K562 (cell line): ENCODE data around the gene ZNF343. TPM values are rescaled to one million over a fixed set of nuclear protein-coding genes. Genes with fewer than 3 reads are reported as not detected.

ENCODE experiments used
- AFF1 ChIP-seq, 2 experiments: fragments of 450-650 bp; IDR thresholded peaks; 2 replicates each; pipeline ENCODE4 v1.6.1; 2018; ENCODE audit warnings: mild to moderate bottlenecking in 2 of 2, low read depth in 1 of 2; ENCODE audit not compliant: partially characterized antibody in 2 of 2
- ARID2 ChIP-seq: fragments of 450-650 bp; IDR thresholded peaks from 2 replicates; pipeline ENCODE4 v1.6.1; 2017; ENCODE audit warnings: antibody characterized with exemption, mild to moderate bottlenecking
- BRD4 ChIP-seq: fragments of 200-600 bp; sonication (generic); IDR thresholded peaks from 2 replicates; pipeline ENCODE4 v1.6.1; 2017; ENCODE audit warnings: inconsistent platforms
- E2F6 ChIP-seq, 2 experiments: IDR thresholded peaks; 2 replicates each; pipeline ENCODE4 v1.6.1; 2011; ENCODE audit warnings: borderline replicate concordance in 1 of 2, control low read depth in 1 of 2, low read depth in 1 of 2, low read length in 1 of 2, mild to moderate bottlenecking in 1 of 2, mixed read lengths in 1 of 2, moderate library complexity in 1 of 2; ENCODE audit not compliant: insufficient read depth in 1 of 2, insufficient read length in 1 of 2, poor library complexity in 1 of 2, severe bottlenecking in 1 of 2; ENCODE audit errors: extremely low read depth in 1 of 2
- FIP1L1 ChIP-seq: fragments of 200-400 bp; formaldehyde crosslinking; IDR thresholded peaks from 2 replicates; pipeline ENCODE4 v1.6.1; 2018; ENCODE audit warnings: mild to moderate bottlenecking, low read depth, low read length; ENCODE audit not compliant: poor library complexity, severe bottlenecking
- HBP1 ChIP-seq: fragments of 450-650 bp; formaldehyde crosslinking; IDR thresholded peaks from 2 replicates; pipeline ENCODE4 v1.4.0; 2022; ENCODE audit warnings: missing genetic modification characterization
- MYBL2 ChIP-seq, 2 experiments: fragments of 450-650 bp in 1 of 2; sonication (generic) in 1 of 2; formaldehyde crosslinking in 1 of 2; IDR thresholded peaks; 2 replicates each; pipeline versions ENCODE4 v1.6.1 to v1.8.1; 2017 to 2022; ENCODE audit warnings: borderline replicate concordance in 1 of 2, inconsistent platforms in 1 of 2, low read depth in 1 of 2, mild to moderate bottlenecking in 1 of 2, missing genetic modification reagents in 1 of 2, moderate library complexity in 1 of 2
- NR2F6 ChIP-seq: fragments of 450-650 bp; formaldehyde crosslinking; IDR thresholded peaks from 2 replicates; pipeline ENCODE4 v1.4.0; 2020; ENCODE audit warnings: mild to moderate bottlenecking
- RFX7 ChIP-seq: fragments of 250-450 bp; sonication (Bioruptor Pico); IDR thresholded peaks from 2 replicates; pipeline ENCODE4 v1.5.1; 2021; ENCODE audit warnings: mild to moderate bottlenecking
- XRCC4 ChIP-seq: IDR thresholded peaks from one replicate; pipeline ENCODE4 v1.6.1; 2011; ENCODE audit not compliant: insufficient read depth, insufficient read length; ENCODE audit errors: extremely low read depth
- ZBTB17 ChIP-seq: fragments of 450-650 bp; formaldehyde crosslinking; IDR thresholded peaks from 2 replicates; pipeline ENCODE4 v1.4.0; 2020; ENCODE audit warnings: mild to moderate bottlenecking
- ZFX ChIP-seq: sonication (generic); formaldehyde crosslinking; IDR thresholded peaks from 2 replicates; pipeline ENCODE4 v1.8.0; 2022; ENCODE audit warnings: mild to moderate bottlenecking, missing genetic modification reagents, moderate library complexity
- ZNF408 ChIP-seq: fragments of 250-450 bp; sonication (Bioruptor Pico); IDR thresholded peaks from 2 replicates; pipeline ENCODE4 v1.4.0; 2020; ENCODE audit warnings: low read depth, mild to moderate bottlenecking, moderate library complexity
- polyA plus RNA-seq, 8 experiments: library from polyadenylated mRNA; depleted of rRNA in 4 of 8; stranded (reverse) in 5 of 8; unstranded in 3 of 8; fragments of >200 nt; fragmentation: Nextera tagmentation in 2 of 8; fragmentation: Illumina TruSeq in 1 of 8; extraction: Ambion mirVana in 2 of 8; extraction: Trizol in 1 of 8; gene quantifications; 2 replicates each; pipeline versions ENCODE4 v1.2.1 to v1.2.3, GENCODE V29; 2011 to 2014; ENCODE audit warnings: inconsistent platforms in 1 of 8, missing spikeins in 1 of 8
- total RNA-seq, 7 experiments: library from RNA; depleted of rRNA in 6 of 7; stranded (reverse); fragments of >200 nt in 6 of 7; fragmentation: Illumina TruSeq in 2 of 7; extraction: Trizol in 2 of 7; gene quantifications; 2 replicates each; pipeline versions ENCODE4 v1.2.1 to v1.2.3, GENCODE V29; 2011 to 2021; ENCODE audit warnings: low replicate concordance in 1 of 7
- TF ChIP-seq, protein P1 (sequence below): conservative IDR thresholded peaks from 2 replicates; pipeline ENCODE4 v1.6.1; 2011; ENCODE audit warnings: low read depth, mild to moderate bottlenecking, low read length; ENCODE audit not compliant: control insufficient read depth
- TF ChIP-seq, protein P2 (sequence below): fragments of 250-450 bp; sonication (Bioruptor Pico); IDR thresholded peaks from 2 replicates; pipeline ENCODE4 v1.5.0; 2020; ENCODE audit warnings: mild to moderate bottlenecking, borderline replicate concordance

ZNF343 gene
- total and polyA plus RNA-seq, 9 of the 15 experiments (the other 6 are each of a cell fraction or from before 2014, with no cell fraction given): 1.4 to 9.8 (median 6.4) TPM

- 0 out of 2 replicates have a peak, but pooled peaks have one; percentile 12 for TF ChIP-seq MYBL2 (IDR thresholded peaks at IDR 0.05; ENCODE audit: low read depth)
- no peak for TF ChIP-seq MYBL2 (CRISPR knock-in tag; IDR thresholded peaks at IDR 0.05; ENCODE audit: borderline replicate concordance)
- TF ChIP-seq NR2F6 (CRISPR knock-in tag): no peak
- peak; percentile 100 for TF ChIP-seq ZFX (CRISPR knock-in tag)
- TF ChIP-seq ARID2: no peak
- TF ChIP-seq, protein P1, sequence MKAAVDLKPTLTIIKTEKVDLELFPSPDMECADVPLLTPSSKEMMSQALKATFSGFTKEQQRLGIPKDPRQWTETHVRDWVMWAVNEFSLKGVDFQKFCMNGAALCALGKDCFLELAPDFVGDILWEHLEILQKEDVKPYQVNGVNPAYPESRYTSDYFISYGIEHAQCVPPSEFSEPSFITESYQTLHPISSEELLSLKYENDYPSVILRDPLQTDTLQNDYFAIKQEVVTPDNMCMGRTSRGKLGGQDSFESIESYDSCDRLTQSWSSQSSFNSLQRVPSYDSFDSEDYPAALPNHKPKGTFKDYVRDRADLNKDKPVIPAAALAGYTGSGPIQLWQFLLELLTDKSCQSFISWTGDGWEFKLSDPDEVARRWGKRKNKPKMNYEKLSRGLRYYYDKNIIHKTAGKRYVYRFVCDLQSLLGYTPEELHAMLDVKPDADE: peak; percentile 58; the same call in 1 of the 2 replicates
- peak; percentile 63 to 73 for TF ChIP-seq E2F6 (IDR thresholded peaks at IDR 0.05; ENCODE audit: borderline replicate concordance in 1 of 2, extremely low read depth in 1 of 2, insufficient read depth in 1 of 2, insufficient read length in 1 of 2, low read depth in 1 of 2, low read length in 1 of 2, poor library complexity in 1 of 2, severe bottlenecking in 1 of 2)
- TF ChIP-seq ZNF408 (CRISPR knock-in tag): no peak
- TF ChIP-seq HBP1 (CRISPR knock-in tag): peak; percentile 59; the same call in 1 of the 2 replicates
- TF ChIP-seq FIP1L1: peak; percentile 86
- no peak for TF ChIP-seq RFX7 (CRISPR knock-in tag)
- TF ChIP-seq AFF1 (IDR thresholded peaks at IDR 0.05; ENCODE audit: low read depth in 1 of 2, partially characterized antibody in 2 of 2): peak in 1 of 2 experiments; percentile 86
- TF ChIP-seq BRD4: peak; percentile 97
- TF ChIP-seq XRCC4: no peak
- peak; percentile 73 for TF ChIP-seq ZBTB17 (CRISPR knock-in tag)
- TF ChIP-seq, protein P2, sequence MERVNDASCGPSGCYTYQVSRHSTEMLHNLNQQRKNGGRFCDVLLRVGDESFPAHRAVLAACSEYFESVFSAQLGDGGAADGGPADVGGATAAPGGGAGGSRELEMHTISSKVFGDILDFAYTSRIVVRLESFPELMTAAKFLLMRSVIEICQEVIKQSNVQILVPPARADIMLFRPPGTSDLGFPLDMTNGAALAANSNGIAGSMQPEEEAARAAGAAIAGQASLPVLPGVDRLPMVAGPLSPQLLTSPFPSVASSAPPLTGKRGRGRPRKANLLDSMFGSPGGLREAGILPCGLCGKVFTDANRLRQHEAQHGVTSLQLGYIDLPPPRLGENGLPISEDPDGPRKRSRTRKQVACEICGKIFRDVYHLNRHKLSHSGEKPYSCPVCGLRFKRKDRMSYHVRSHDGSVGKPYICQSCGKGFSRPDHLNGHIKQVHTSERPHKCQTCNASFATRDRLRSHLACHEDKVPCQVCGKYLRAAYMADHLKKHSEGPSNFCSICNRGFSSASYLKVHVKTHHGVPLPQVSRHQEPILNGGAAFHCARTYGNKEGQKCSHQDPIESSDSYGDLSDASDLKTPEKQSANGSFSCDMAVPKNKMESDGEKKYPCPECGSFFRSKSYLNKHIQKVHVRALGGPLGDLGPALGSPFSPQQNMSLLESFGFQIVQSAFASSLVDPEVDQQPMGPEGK (CRISPR knock-in tag): no peak
These were observed 38.1 kb downstream of the ZNF343 start, which contains the start of gene SNRPB (continued) for GRCh38 chr20:2470423-2471193.
